Measurements from ENCODE around the gene PSMD4. TPM values are rescaled to one million over a fixed set of nuclear protein-coding genes. Genes with fewer than 3 reads are reported as not detected.

Gene PSMD4
- total RNA-seq, 3 donors from 2014 or later: 90.2 to 150 (median 95.1) TPM

- Histone ChIP-seq H3K9me3 (no peaks in the 10 kb centered on the region), H3K4me3 (no peak overlapping the region), H3K4me1 (ENCODE audit: low read depth) (no peaks in the 10 kb centered on the region), H3K36me3 (ENCODE audit: low read depth) (peaks cover 7% of the 10 kb centered on the region)
- intact Hi-C loops (cut with DNase I, micrococcal nuclease): no loop called here
- ATAC-seq: no peak
- TF ChIP-seq CTCF (IDR thresholded peaks at IDR 0.05): no peak
- DNase-seq: no peak
Observed at GRCh38 chr1:151243683-151244216, 10.8 kb upstream of the PSMD4 start.

- TF ChIP-seq CTCF (IDR thresholded peaks at IDR 0.05): no peak
- no peak overlapping the region for H3K4me3 ChIP-seq
- no peaks in the 10 kb centered on the region for H3K36me3 ChIP-seq (ENCODE audit: low read depth)
- H3K4me1 ChIP-seq (ENCODE audit: low read depth): no peaks in the 10 kb centered on the region
- no peaks in the 10 kb centered on the region for H3K9me3 ChIP-seq
- intact Hi-C loops (cut with DNase I, micrococcal nuclease): no loop called here
- no peak for DNase-seq
- ATAC-seq: no peak
Observed at GRCh38 chr1:151246786-151247185, 7.7 kb upstream of the PSMD4 start.

GRCh38 chr1:151251656-151252470, 2.7 kb upstream of the PSMD4 start:
- Histone ChIP-seq H3K4me1 (ENCODE audit: low read depth) (peaks cover 17% of the 10 kb centered on the region), H3K9me3 (no peaks in the 10 kb centered on the region), H3K36me3 (ENCODE audit: low read depth) (no peaks in the 10 kb centered on the region), H3K4me3 (no peak overlapping the region)
- DNase-seq: peak in 1 of 3 donors; percentile 89
- intact Hi-C loops (cut with DNase I, micrococcal nuclease): loop anchor here in 1 of 2 donors (5.0 kb wide), 1 partner anchor 55 kb away; the partner anchor contains the start of gene PIP5K1A
- peak; percentile 60 for ATAC-seq
- peak; percentile 75 for TF ChIP-seq CTCF (IDR thresholded peaks at IDR 0.05)

DNA sequence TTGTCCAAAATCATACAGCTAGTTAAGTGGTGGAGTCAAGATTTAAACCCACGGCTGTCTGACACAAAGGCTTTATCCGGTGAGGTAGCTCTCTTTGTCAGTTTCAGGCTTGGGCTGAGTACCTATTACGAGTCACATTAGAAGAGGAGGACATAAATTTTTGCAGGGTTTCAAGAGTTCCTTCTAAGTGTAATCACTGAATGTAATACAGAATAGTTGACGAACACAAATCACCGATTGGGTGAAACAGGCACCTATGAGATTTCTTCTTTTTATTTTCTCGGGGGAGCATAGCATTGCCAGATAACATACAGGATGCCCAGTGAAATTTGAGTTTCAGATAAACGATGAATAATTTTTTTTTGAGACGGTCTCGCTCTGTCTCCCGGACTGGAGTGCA, 847 bp downstream of the PSMD4 start:
- Histone ChIP-seq H3K4me3 (no peak overlapping the region), H3K4me1 (ENCODE audit: low read depth) (peaks cover 17% of the 10 kb centered on the region), H3K9me3 (no peaks in the 10 kb centered on the region), H3K36me3 (ENCODE audit: low read depth) (no peaks in the 10 kb centered on the region)
- intact Hi-C loops (cut with DNase I, micrococcal nuclease): no loop called here
- DNase-seq: no peak
- no peak for TF ChIP-seq CTCF (IDR thresholded peaks at IDR 0.05)
- no peak for ATAC-seq

GRCh38 chr1:151259351-151259750, 4.8 kb downstream of the PSMD4 start:
- peaks cover 11% of the 10 kb centered on the region for H3K4me1 ChIP-seq (ENCODE audit: low read depth)
- no peaks in the 10 kb centered on the region for H3K36me3 ChIP-seq (ENCODE audit: low read depth)
- no peaks in the 10 kb centered on the region for H3K9me3 ChIP-seq
- intact Hi-C loops (cut with DNase I, micrococcal nuclease): no loop called here
- no peak for DNase-seq
- no peak for TF ChIP-seq CTCF (IDR thresholded peaks at IDR 0.05)
- no peak overlapping the region for H3K4me3 ChIP-seq
- ATAC-seq: no peak
